Caco-2 (cell line): ENCODE results near the gene CEP350. TPM values are rescaled to one million over a fixed set of nuclear protein-coding genes. Genes with fewer than 3 reads are reported as not detected.

ENCODE experiments used
- Bru-seq: library from RNA; stranded (reverse); fragments of 400-500 nt; gene quantifications from one replicate; lab custom pipeline; 2021; lab: Mats Ljungman, UMichigan
- BruChase-seq, 2 experiments: library from RNA; stranded (reverse); fragments of 400-500 nt; gene quantifications; one replicate each; lab custom pipeline; 2021; lab: Mats Ljungman, UMichigan
- BruUV-seq: library from RNA; stranded (reverse); fragments of 400-500 nt; replicated peaks from 2 replicates; lab custom pipeline; 2021; lab: Mats Ljungman, UMichigan
- CTCF ChIA-PET: fragments of 300-600 bp; sonication (Branson Sonifier 250); formaldehyde crosslinking; loops from one replicate; lab custom pipeline; 2022; ENCODE audit warnings: antibody characterized with exemption; lab: Charles Lee
- POLR2A ChIA-PET: fragments of 300-600 bp; sonication (Branson Sonifier 250); formaldehyde crosslinking; loops from one replicate; lab custom pipeline; 2022; ENCODE audit warnings: antibody characterized with exemption; lab: Charles Lee
- DNase-seq, 2 experiments: peaks; one replicate each; pipeline versions ENCODE4 v3.0.0 to v3.0.0-alpha.2; 2020 to 2022
- H3K27me3 ChIP-seq: replicated peaks from 2 replicates; pipeline ENCODE4 v1.6.0; 2011; ENCODE audit warnings: low read length; ENCODE audit not compliant: control insufficient read depth, insufficient read depth
- H3K36me3 ChIP-seq: 2 replicates; pipeline ENCODE4 v1.5.1; 2011; ENCODE audit warnings: low read length; ENCODE audit not compliant: control insufficient read depth, insufficient read depth
- H3K4me1 ChIP-seq: fragments of 250-450 bp; sonication (Bioruptor Pico); 2 replicates; pipeline ENCODE4 v1.5.1; 2020; ENCODE audit warnings: mild to moderate bottlenecking
- H3K4me3 ChIP-seq: 2 replicates; pipeline ENCODE4 v1.5.1; 2011; ENCODE audit warnings: low read depth, mild to moderate bottlenecking, control low read depth, low read length
- H3K9me3 ChIP-seq: fragments of 250-450 bp; sonication (Bioruptor Pico); 2 replicates; pipeline ENCODE4 v1.5.1; 2020; ENCODE audit warnings: mild to moderate bottlenecking, moderate library complexity
- H3K27ac Mint-ChIP-seq: one replicate; pipeline ENCODE4 v1.8.0; 2022; ENCODE audit warnings: mixed read lengths; ENCODE audit not compliant: unreplicated experiment
- H3K27me3 Mint-ChIP-seq: one replicate; pipeline ENCODE4 v1.8.0; 2022; ENCODE audit warnings: mixed read lengths; ENCODE audit not compliant: insufficient read depth, unreplicated experiment
- H3K36me3 Mint-ChIP-seq: one replicate; pipeline ENCODE4 v1.8.0; 2022; ENCODE audit warnings: mild to moderate bottlenecking, mixed read lengths; ENCODE audit not compliant: insufficient read depth, unreplicated experiment
- H3K4me1 Mint-ChIP-seq: one replicate; pipeline ENCODE4 v1.8.0; 2022; ENCODE audit warnings: low read depth, mixed read lengths; ENCODE audit not compliant: unreplicated experiment
- H3K4me3 Mint-ChIP-seq: one replicate; pipeline ENCODE4 v1.8.0; 2022; ENCODE audit warnings: mild to moderate bottlenecking, moderate library complexity, mixed read lengths; ENCODE audit not compliant: unreplicated experiment
- H3K9me3 Mint-ChIP-seq: one replicate; pipeline ENCODE4 v1.8.0; 2022; ENCODE audit warnings: mixed read lengths; ENCODE audit not compliant: unreplicated experiment
- intact Hi-C: fragments of 100-400 bp; cut with micrococcal nuclease; formaldehyde crosslinking; loops from one replicate; pipeline ENCODE4 v1.10.0; 2022; ENCODE audit not compliant: unreplicated experiment
- long read RNA-seq: library from polyadenylated mRNA; stranded (forward); transcript quantifications from one replicate; pipeline ENCODE4 v2.0.0, GENCODE V29; 2022
- total RNA-seq: library from RNA; stranded (reverse); gene quantifications from 2 replicates; pipeline ENCODE4 v1.2.3, GENCODE V29; 2022
- TF ChIP-seq, protein P1 (sequence below), 2 experiments: fragments of 200-600 bp in 1 of 2; IDR thresholded peaks; 1 replicate in 1 of 2; 2 replicates in 1 of 2; pipeline versions ENCODE4 v1.5.1 to v1.8.0; 2011 to 2022; ENCODE audit warnings: antibody characterized with exemption in 1 of 2, control low read depth in 1 of 2, inconsistent platforms in 1 of 2, low read depth in 1 of 2, low read length in 1 of 2, mild to moderate bottlenecking in 1 of 2, moderate library complexity in 1 of 2; ENCODE audit not compliant: insufficient read depth in 1 of 2, severe bottlenecking in 1 of 2, unreplicated experiment in 1 of 2

The CEP350 gene
- total RNA-seq (40.3 and 43.5 TPM in 2 replicates), Bru-seq, nascent RNA (percentile 85 among the genes with signal in this experiment), BruChase-seq, experiment 1, labeled RNA remaining after a 2-hour chase (percentile 84 among the genes with signal in this experiment), BruChase-seq, experiment 2, labeled RNA remaining after a 6-hour chase (percentile 82 among the genes with signal in this experiment)
- long read RNA-seq, partial matches to known transcripts: 1 of 6 reads
- long read RNA-seq, other reads (novel, unspliced or antisense): 5 of 6 reads

- peaks cover 14% of the 10 kb centered on the region for H3K4me1 Mint-ChIP-seq
- POLR2A ChIA-PET: interaction anchor here (0.5 to 1.2 kb wide), 3 partner anchors 20 to 72 kb away, joined by 3 to 6 read pairs (median 5); no protein-coding TSS in a partner anchor
- TF ChIP-seq, protein P1, sequence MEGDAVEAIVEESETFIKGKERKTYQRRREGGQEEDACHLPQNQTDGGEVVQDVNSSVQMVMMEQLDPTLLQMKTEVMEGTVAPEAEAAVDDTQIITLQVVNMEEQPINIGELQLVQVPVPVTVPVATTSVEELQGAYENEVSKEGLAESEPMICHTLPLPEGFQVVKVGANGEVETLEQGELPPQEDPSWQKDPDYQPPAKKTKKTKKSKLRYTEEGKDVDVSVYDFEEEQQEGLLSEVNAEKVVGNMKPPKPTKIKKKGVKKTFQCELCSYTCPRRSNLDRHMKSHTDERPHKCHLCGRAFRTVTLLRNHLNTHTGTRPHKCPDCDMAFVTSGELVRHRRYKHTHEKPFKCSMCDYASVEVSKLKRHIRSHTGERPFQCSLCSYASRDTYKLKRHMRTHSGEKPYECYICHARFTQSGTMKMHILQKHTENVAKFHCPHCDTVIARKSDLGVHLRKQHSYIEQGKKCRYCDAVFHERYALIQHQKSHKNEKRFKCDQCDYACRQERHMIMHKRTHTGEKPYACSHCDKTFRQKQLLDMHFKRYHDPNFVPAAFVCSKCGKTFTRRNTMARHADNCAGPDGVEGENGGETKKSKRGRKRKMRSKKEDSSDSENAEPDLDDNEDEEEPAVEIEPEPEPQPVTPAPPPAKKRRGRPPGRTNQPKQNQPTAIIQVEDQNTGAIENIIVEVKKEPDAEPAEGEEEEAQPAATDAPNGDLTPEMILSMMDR (IDR thresholded peaks at IDR 0.05; ENCODE audit: insufficient read depth in 1 of 2, low read depth in 1 of 2, low read length in 1 of 2, severe bottlenecking in 1 of 2, unreplicated experiment in 1 of 2): no peak
- H3K4me1 ChIP-seq: 0 out of 2 replicates have a peak, but pooled peaks cover 8% of the 10 kb centered on the region
- no peaks in the 10 kb centered on the region for H3K9me3 ChIP-seq
- no peaks in the 10 kb centered on the region for H3K27me3 Mint-ChIP-seq
- H3K9me3 Mint-ChIP-seq: no peaks in the 10 kb centered on the region
- no peaks in the 10 kb centered on the region for H3K27me3 ChIP-seq
- H3K36me3 ChIP-seq: no peaks in the 10 kb centered on the region
- H3K4me3 Mint-ChIP-seq: peak within 1 kb of the TSS; percentile 83
- CTCF ChIA-PET: interaction anchor here (0.7 to 1.7 kb wide), 2 partner anchors 24 to 87 kb away, joined by 4 read pairs; no protein-coding TSS in a partner anchor
- intact Hi-C loops: loop anchor here (1.0 to 10.0 kb wide), 6 partner anchors 24 to 218 kb away; partner anchors contain the start of genes TOR1AIP1 and TOR1AIP2
- DNase-seq: peak; percentile 98 to 99
- BruUV-seq: no TSS peak
- peak within 1 kb of the TSS; percentile 73 for H3K4me3 ChIP-seq
- H3K36me3 Mint-ChIP-seq: peaks cover 11% of the 10 kb centered on the region
- peak within 1 kb of the TSS; percentile 30 for H3K27ac Mint-ChIP-seq
Observed at GRCh38 chr1:179954493-179955286, at the start of gene CEP350. Gene CEP350 (plus strand): TSS chr1:179954810. CDS start chr1:179986182, 31,372 bp downstream.

GRCh38 chr1:179910934-179911333 is 43.7 kb upstream of the CEP350 start:
- no peak for DNase-seq
- Mint-ChIP-seq H3K4me1 (no peaks in the 10 kb centered on the region), H3K27ac (no peak overlapping the region), H3K4me3 (no peak overlapping the region), H3K27me3 (no peaks in the 10 kb centered on the region), H3K36me3 (peaks cover 27% of the 10 kb centered on the region), H3K9me3 (no peaks in the 10 kb centered on the region)
- H3K4me1 ChIP-seq: no peaks in the 10 kb centered on the region
- TF ChIP-seq, protein P1 (IDR thresholded peaks at IDR 0.05; ENCODE audit: insufficient read depth in 1 of 2, low read depth in 1 of 2, low read length in 1 of 2, severe bottlenecking in 1 of 2, unreplicated experiment in 1 of 2): no peak
- H3K36me3 ChIP-seq: no peaks in the 10 kb centered on the region
- intact Hi-C loops: no loop called here
- no peaks in the 10 kb centered on the region for H3K9me3 ChIP-seq
- H3K4me3 ChIP-seq: no peak overlapping the region
- CTCF ChIA-PET: no interaction called here
- H3K27me3 ChIP-seq: no peaks in the 10 kb centered on the region
- POLR2A ChIA-PET: no interaction called here
- BruUV-seq: no TSS peak

DNA sequence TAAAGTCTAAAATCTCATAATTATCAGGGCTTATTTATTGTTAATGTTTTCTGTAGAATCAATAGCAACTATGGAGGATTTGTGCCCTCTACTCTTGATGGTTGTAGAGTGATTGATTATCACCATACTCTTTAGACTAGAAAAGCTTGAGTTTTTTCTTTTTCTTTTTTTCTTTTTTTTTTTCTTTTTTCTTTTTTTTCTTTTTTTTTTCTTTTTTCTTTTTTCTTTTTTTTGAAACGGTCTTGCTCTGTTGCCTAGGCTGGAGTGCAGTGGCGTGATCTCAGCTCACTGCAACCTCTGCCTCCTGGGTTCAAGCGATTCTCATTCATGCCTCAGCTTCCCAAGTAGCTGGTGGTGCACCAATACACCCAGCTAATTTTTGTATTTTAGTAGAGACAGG is 42.8 kb upstream of the CEP350 start:
- Mint-ChIP-seq H3K4me3 (no peak overlapping the region), H3K9me3 (no peaks in the 10 kb centered on the region), H3K4me1 (no peaks in the 10 kb centered on the region), H3K27ac (no peak overlapping the region), H3K36me3 (peaks cover 27% of the 10 kb centered on the region), H3K27me3 (no peaks in the 10 kb centered on the region)
- ChIA-PET CTCF (interaction anchor here (0.6 to 0.8 kb wide), 2 partner anchors 19 to 1613 kb away, joined by 3 to 4 read pairs; no protein-coding TSS in a partner anchor), POLR2A (no interaction called here)
- no peaks in the 10 kb centered on the region for H3K27me3 ChIP-seq
- BruUV-seq: no TSS peak
- no peaks in the 10 kb centered on the region for H3K9me3 ChIP-seq
- H3K36me3 ChIP-seq: no peaks in the 10 kb centered on the region
- no peak overlapping the region for H3K4me3 ChIP-seq
- intact Hi-C loops: no loop called here
- no peak for DNase-seq
- no peaks in the 10 kb centered on the region for H3K4me1 ChIP-seq
- TF ChIP-seq, protein P1 (IDR thresholded peaks at IDR 0.05; ENCODE audit: insufficient read depth in 1 of 2, low read depth in 1 of 2, low read length in 1 of 2, severe bottlenecking in 1 of 2, unreplicated experiment in 1 of 2): no peak
